PC-9 (cell line): ENCODE data around the gene GNA15.

ENCODE experiments used
- EZH2 ChIP-seq: fragments of 200-600 bp; sonication (generic); IDR thresholded peaks from 2 replicates; pipeline ENCODE4 v1.8.0; 2017; ENCODE audit warnings: antibody characterized with exemption, low read depth
- TF ChIP-seq, protein P1 (sequence below): fragments of 200-600 bp; sonication (generic); conservative IDR thresholded peaks from 2 replicates; pipeline ENCODE4 v1.6.1; 2017; ENCODE audit warnings: mixed run types, antibody characterized with exemption, mild to moderate bottlenecking, moderate library complexity

- TF ChIP-seq, protein P1, sequence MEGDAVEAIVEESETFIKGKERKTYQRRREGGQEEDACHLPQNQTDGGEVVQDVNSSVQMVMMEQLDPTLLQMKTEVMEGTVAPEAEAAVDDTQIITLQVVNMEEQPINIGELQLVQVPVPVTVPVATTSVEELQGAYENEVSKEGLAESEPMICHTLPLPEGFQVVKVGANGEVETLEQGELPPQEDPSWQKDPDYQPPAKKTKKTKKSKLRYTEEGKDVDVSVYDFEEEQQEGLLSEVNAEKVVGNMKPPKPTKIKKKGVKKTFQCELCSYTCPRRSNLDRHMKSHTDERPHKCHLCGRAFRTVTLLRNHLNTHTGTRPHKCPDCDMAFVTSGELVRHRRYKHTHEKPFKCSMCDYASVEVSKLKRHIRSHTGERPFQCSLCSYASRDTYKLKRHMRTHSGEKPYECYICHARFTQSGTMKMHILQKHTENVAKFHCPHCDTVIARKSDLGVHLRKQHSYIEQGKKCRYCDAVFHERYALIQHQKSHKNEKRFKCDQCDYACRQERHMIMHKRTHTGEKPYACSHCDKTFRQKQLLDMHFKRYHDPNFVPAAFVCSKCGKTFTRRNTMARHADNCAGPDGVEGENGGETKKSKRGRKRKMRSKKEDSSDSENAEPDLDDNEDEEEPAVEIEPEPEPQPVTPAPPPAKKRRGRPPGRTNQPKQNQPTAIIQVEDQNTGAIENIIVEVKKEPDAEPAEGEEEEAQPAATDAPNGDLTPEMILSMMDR: no peak
- TF ChIP-seq EZH2: no peak
Measured at GRCh38 chr19:3148503-3148902, 12.7 kb downstream of the GNA15 start.
